IMR-90 (cell line): ENCODE measurements around the gene HPS4. TPM values are rescaled to one million over a fixed set of nuclear protein-coding genes. Genes with fewer than 3 reads are reported as not detected.

Source experiments
- ATAC-seq: fragments of 200-7000 bp; cut with Tn5 transposase; 2 replicates; pipeline ENCODE4 v1.9.1; 2020; ENCODE audit warnings: low read depth, mild to moderate bottlenecking, moderate library complexity
- BruUV-seq: library from RNA; stranded (reverse); fragments of 400-500 nt; replicated peaks from 2 replicates; lab custom pipeline; 2021; lab: Mats Ljungman, UMichigan
- CTCF ChIA-PET: fragments of 300-600 bp; formaldehyde crosslinking; extraction: SDS; loops from one replicate; lab custom pipeline; 2021; ENCODE audit warnings: antibody characterized with exemption; lab: Yijun Ruan, JAX
- POLR2A ChIA-PET: fragments of 300-600 bp; sonication (Branson Sonifier 250); formaldehyde crosslinking; loops from one replicate; lab custom pipeline; 2022; ENCODE audit warnings: antibody characterized with exemption; ENCODE audit not compliant: unreplicated experiment; lab: Charles Lee
- DNase-seq: peaks from one replicate; pipeline ENCODE4 v3.0.0; 2013
- H2AFZ ChIP-seq: replicated peaks from 2 replicates; pipeline ENCODE3; 2013; ENCODE audit warnings: low read length, mild to moderate bottlenecking; ENCODE audit not compliant: poor library complexity
- H2AK5ac ChIP-seq: 2 replicates; pipeline ENCODE4 v1.6.1; 2013; ENCODE audit warnings: low read depth, low read length, inconsistent platforms
- H2AK9ac ChIP-seq: replicated peaks from 2 replicates; pipeline ENCODE3; 2013; ENCODE audit warnings: mild to moderate bottlenecking, low read depth, low read length, moderate library complexity; ENCODE audit not compliant: poor library complexity
- H2BK120ac ChIP-seq: 2 replicates; pipeline ENCODE4 v1.6.1; 2013; ENCODE audit warnings: low read depth, low read length, inconsistent platforms
- H2BK15ac ChIP-seq: 3 replicates; pipeline ENCODE4 v1.6.1; 2013; ENCODE audit warnings: low read depth, low read length, inconsistent platforms
- H2BK20ac ChIP-seq: 2 replicates; pipeline ENCODE4 v1.6.1; 2013; ENCODE audit warnings: low read depth, mild to moderate bottlenecking, inconsistent platforms, low read length, moderate library complexity
- H2BK5ac ChIP-seq: 2 replicates; pipeline ENCODE4 v1.6.1; 2013; ENCODE audit warnings: mild to moderate bottlenecking, low read depth, low read length, inconsistent platforms; ENCODE audit not compliant: poor library complexity, severe bottlenecking
- H3K14ac ChIP-seq: replicated peaks from 2 replicates; pipeline ENCODE4 v1.6.1; 2013; ENCODE audit warnings: low read depth, low read length, inconsistent platforms
- H3K18ac ChIP-seq: 2 replicates; pipeline ENCODE4 v1.6.1; 2013; ENCODE audit warnings: low read depth, low read length, control low read depth
- H3K23ac ChIP-seq: 2 replicates; pipeline ENCODE4 v1.6.1; 2013; ENCODE audit warnings: low read depth, low read length, inconsistent platforms
- H3K27ac ChIP-seq: 2 replicates; pipeline ENCODE4 v1.5.1; 2013; ENCODE audit warnings: mild to moderate bottlenecking, control low read depth, low read length; ENCODE audit not compliant: insufficient read depth
- H3K27me3 ChIP-seq: 2 replicates; pipeline ENCODE4 v1.6.1; 2013; ENCODE audit warnings: low read length; ENCODE audit not compliant: control insufficient read depth, insufficient read depth
- H3K36me3 ChIP-seq: 2 replicates; pipeline ENCODE4 v1.6.1; 2013; ENCODE audit warnings: low read length, mixed read lengths; ENCODE audit not compliant: control insufficient read depth, insufficient read depth
- H3K4ac ChIP-seq: 2 replicates; pipeline ENCODE4 v1.6.1; 2013; ENCODE audit warnings: low read depth, low read length, inconsistent platforms
- H3K4me1 ChIP-seq: 2 replicates; pipeline ENCODE4 v1.6.1; 2013; ENCODE audit warnings: low read length, mixed read lengths; ENCODE audit not compliant: control insufficient read depth, insufficient read depth
- H3K4me2 ChIP-seq: 2 replicates; pipeline ENCODE4 v1.6.1; 2013; ENCODE audit warnings: low read depth, mild to moderate bottlenecking, control low read depth, low read length, moderate library complexity
- H3K4me3 ChIP-seq: 2 replicates; pipeline ENCODE4 v1.5.1; 2013; ENCODE audit warnings: low read depth, mild to moderate bottlenecking, control low read depth, low read length, moderate library complexity; ENCODE audit not compliant: insufficient read depth
- H3K56ac ChIP-seq: 2 replicates; pipeline ENCODE4 v1.6.1; 2013; ENCODE audit warnings: low read length, inconsistent platforms; ENCODE audit not compliant: insufficient read depth; ENCODE audit errors: extremely low read depth
- H3K79me1 ChIP-seq, 2 experiments: 2 replicates each; pipeline ENCODE4 v1.6.1; 2013; ENCODE audit warnings: low read length in 2 of 2, inconsistent platforms in 1 of 2, low read depth in 1 of 2
- H3K9ac ChIP-seq: 2 replicates; pipeline ENCODE4 v1.6.1; 2013; ENCODE audit warnings: low read depth, low read length, control low read depth
- H3K9me1 ChIP-seq: 2 replicates; pipeline ENCODE4 v1.6.1; 2013; ENCODE audit warnings: low read length, inconsistent platforms; ENCODE audit not compliant: insufficient read depth
- H3K9me3 ChIP-seq: 2 replicates; pipeline ENCODE4 v1.6.1; 2013; ENCODE audit warnings: low read length; ENCODE audit not compliant: control insufficient read depth, insufficient read depth
- H4K20me1 ChIP-seq: 2 replicates; pipeline ENCODE4 v1.6.1; 2013; ENCODE audit warnings: low read length, inconsistent platforms; ENCODE audit not compliant: insufficient read depth
- H4K5ac ChIP-seq: 2 replicates; pipeline ENCODE4 v1.6.1; 2013; ENCODE audit warnings: mild to moderate bottlenecking, low read depth, low read length, control low read depth
- H4K8ac ChIP-seq, 2 experiments: 2 replicates each; pipeline ENCODE4 v1.6.1; 2013; ENCODE audit warnings: low read depth in 2 of 2, low read length in 2 of 2, control low read depth in 1 of 2, inconsistent platforms in 1 of 2
- H4K91ac ChIP-seq: 2 replicates; pipeline ENCODE4 v1.6.1; 2013; ENCODE audit warnings: low read depth, low read length, inconsistent platforms; ENCODE audit not compliant: insufficient read depth
- USF2 ChIP-seq: fragments of 150-350 bp; IDR thresholded peaks from 2 replicates; pipeline ENCODE4 v1.6.1; 2017; ENCODE audit warnings: mild to moderate bottlenecking, antibody characterized with exemption, low read length, low read depth
- WGBS, 2 experiments: methylation state at CpG; one replicate each; pipeline versions ENCODE4 v1.1.5 to v1.1.7; 2013; ENCODE audit warnings: missing lambda C conversion rate in 2 of 2; ENCODE audit not compliant: insufficient read length in 1 of 2; ENCODE audit errors: extremely low coverage in 2 of 2; 5-methylcytosine and 5-hydroxymethylcytosine counted together
- dilution Hi-C: fragments of 300-500 bp; cut with HindIII; formaldehyde crosslinking; loops from one replicate; pipeline ENCODE4 v1.14.3; 2018; ENCODE audit warnings: low sequenced_read_pairs; ENCODE audit not compliant: unreplicated experiment
- in situ Hi-C: fragments of 300-500 bp; cut with MboI; formaldehyde crosslinking; loops from 3 replicates; pipeline ENCODE4 v1.14.3; 2019; ENCODE audit warnings: low sequenced_read_pairs, inconsistent platforms, mixed read lengths
- intact Hi-C: fragments of 100-400 bp; cut with micrococcal nuclease; formaldehyde crosslinking; loops from 2 replicates; pipeline ENCODE4 v1.10.0; 2022
- polyA plus RNA-seq, 3 experiments: library from polyadenylated mRNA; depleted of rRNA; stranded (reverse); fragments of >200 nt; gene quantifications; 2 replicates each; pipeline ENCODE4 v1.2.3, GENCODE V29; 2012; ENCODE audit warnings: low replicate concordance in 1 of 3
- total RNA-seq: library from RNA; depleted of rRNA; stranded (reverse); fragments of >200 nt; gene quantifications from 2 replicates; pipeline ENCODE4 v1.2.3, GENCODE V29; 2012

HPS4 gene
- total and polyA plus RNA-seq, 2 of the 4 experiments (the other 2 are of a cell fraction), result 15.8 to 19.0 TPM

- Histone ChIP-seq H4K20me1 (no peaks in the 10 kb centered on the region), H3K27me3 (peaks cover 14% of the 10 kb centered on the region; the same call in 1 of the 2 replicates), H3K14ac (no peak overlapping the region), H2BK5ac (no peak overlapping the region), H3K36me3 (no peaks in the 10 kb centered on the region; the same call in 1 of the 2 replicates), H2BK120ac (no peak overlapping the region), H3K27ac (no peak overlapping the region), H3K9ac (no peak overlapping the region), H4K91ac (no peak overlapping the region), H3K9me3 (no peaks in the 10 kb centered on the region), H2BK20ac (no peak overlapping the region), H2AK9ac (no peak overlapping the region), H4K5ac (no peak overlapping the region), H3K79me1 (no peaks in the 10 kb centered on the region), H2BK15ac (no peak overlapping the region), H2AFZ (no peak overlapping the region), H3K4me2 (no peak overlapping the region), H3K23ac (no peak overlapping the region), H3K56ac (no peak overlapping the region), H4K8ac (no peak overlapping the region), H3K4ac (no peak overlapping the region), H2AK5ac (no peak overlapping the region), H3K18ac (no peak overlapping the region), H3K9me1 (0 out of 2 replicates have a peak, but pooled peaks cover 6% of the 10 kb centered on the region), H3K4me3 (no peak overlapping the region), H3K4me1 (0 out of 2 replicates have a peak, but pooled peaks cover 2% of the 10 kb centered on the region)
- no peak for DNase-seq
- ChIA-PET POLR2A (no interaction called here), CTCF (no interaction called here)
- dilution Hi-C loops, result no loop called here
- WGBS, 2 experiments, result no CpG with 5 or more reads among the region's 3 CpGs
- intact Hi-C loops, result no loop called here
- in situ Hi-C loops, result no loop called here
- no peak for TF ChIP-seq USF2
- no TSS peak for BruUV-seq
- ATAC-seq, result no peak
These were observed 50.8 kb downstream of the HPS4 start for GRCh38 chr22:26432619-26433311.
